Measurements from ENCODE around the gene TSPAN15.

GRCh38 chr10:69486922-69487730, 35.9 kb downstream of the TSPAN15 start:
- TF ChIP-seq CTCF (conservative IDR thresholded peaks at IDR 0.05 in 1 of 2, IDR thresholded peaks at IDR 0.05 in 1 of 2; ENCODE audit: low read depth in 1 of 2, low read length in 2 of 2): no peak
- TF ChIP-seq EZH2 (IDR thresholded peaks at IDR 0.05; ENCODE audit: low read length, missing control alignments): no peak
